Endothelial cell of umbilical vein (primary cell): ENCODE data around the gene ADARB1. TPM values are rescaled to one million over a fixed set of nuclear protein-coding genes. Genes with fewer than 3 reads are reported as not detected.

Source experiments
- BruUV-seq: library from RNA; stranded (reverse); fragments of 400-500 nt; replicated peaks from 2 replicates; lab custom pipeline; 2021; lab: Mats Ljungman, UMichigan
- CTCF ChIA-PET: fragments of 300-600, 350-600 bp; sonication (Branson Sonifier 250); formaldehyde crosslinking; loops from one replicate; lab custom pipeline; 2021; ENCODE audit warnings: antibody characterized with exemption, inconsistent platforms; lab: Charles Lee
- POLR2A ChIA-PET: fragments of 300-600, 350-600 bp; sonication (Branson Sonifier 250); formaldehyde crosslinking; loops from one replicate; lab custom pipeline; 2021; ENCODE audit warnings: antibody characterized with exemption, inconsistent platforms; lab: Charles Lee
- DNase-seq: peaks from one replicate; pipeline ENCODE4 v3.0.0-alpha.2; 2011; ENCODE audit warnings: low read depth, low spot score
- FAIRE-seq: peaks from 2 replicates; lab custom pipeline; 2011; peaks lifted over from hg19 to GRCh38; lab: Jason Lieb, UNC
- H2AFZ ChIP-seq: 2 replicates; pipeline ENCODE4 v1.6.0; 2012; ENCODE audit warnings: low read depth, low read length, control low read depth, inconsistent platforms
- H3K27ac ChIP-seq: 2 replicates; pipeline ENCODE4 v1.5.1; 2011; ENCODE audit warnings: low read depth, mild to moderate bottlenecking, control low read depth, low read length, moderate library complexity; ENCODE audit not compliant: insufficient read depth
- H3K27me3 ChIP-seq, 2 experiments: 2 replicates each; pipeline versions ENCODE4 v1.6.0 to v1.6.1; 2011; ENCODE audit warnings: low read length in 2 of 2, mixed read lengths in 1 of 2; ENCODE audit not compliant: control insufficient read depth in 2 of 2, insufficient read depth in 2 of 2
- H3K36me3 ChIP-seq, 2 experiments: 2 replicates in 1 of 2; 3 replicates in 1 of 2; pipeline ENCODE4 v1.5.1; 2011; ENCODE audit warnings: low read length in 2 of 2, mild to moderate bottlenecking in 1 of 2, moderate library complexity in 1 of 2; ENCODE audit not compliant: control insufficient read depth in 2 of 2, insufficient read depth in 2 of 2; ENCODE audit errors: extremely low read depth in 1 of 2
- H3K4me1 ChIP-seq: 3 replicates; pipeline ENCODE4 v1.5.1; 2011; ENCODE audit warnings: mild to moderate bottlenecking, low read length; ENCODE audit not compliant: control insufficient read depth, insufficient read depth; ENCODE audit errors: extremely low read depth
- H3K4me2 ChIP-seq: 2 replicates; pipeline ENCODE4 v1.6.1; 2011; ENCODE audit warnings: low read length, control low read depth, mixed read lengths; ENCODE audit not compliant: insufficient read depth
- H3K4me3 ChIP-seq, 3 experiments: fragments of 200-600 bp in 1 of 3; sonication (generic), shearing (Covaris generic) in 1 of 3; replicated peaks in 1 of 3; 2 replicates each; pipeline ENCODE4 v1.5.1; 2011 to 2016; ENCODE audit warnings: control low read depth in 3 of 3, low read length in 3 of 3, mild to moderate bottlenecking in 2 of 3, inconsistent platforms in 1 of 3, low read depth in 1 of 3, moderate library complexity in 1 of 3; ENCODE audit not compliant: insufficient read depth in 1 of 3
- H3K79me2 ChIP-seq: 2 replicates; pipeline ENCODE4 v1.6.0; 2012; ENCODE audit warnings: low read length, inconsistent platforms; ENCODE audit not compliant: control insufficient read depth, insufficient read depth
- H3K9ac ChIP-seq: replicated peaks from 2 replicates; pipeline ENCODE3; 2011; ENCODE audit warnings: low read length, control low read depth; ENCODE audit not compliant: insufficient read depth; ENCODE audit errors: extremely low read depth
- H3K9me1 ChIP-seq: replicated peaks from 3 replicates; pipeline ENCODE4 v1.6.0; 2011; ENCODE audit warnings: mild to moderate bottlenecking, low read length; ENCODE audit not compliant: control insufficient read depth, insufficient read depth; ENCODE audit errors: extremely low read depth
- H3K9me3 ChIP-seq: replicated peaks from 2 replicates; pipeline ENCODE4 v1.5.1; 2012; ENCODE audit warnings: low read length, inconsistent platforms; ENCODE audit not compliant: control insufficient read depth, insufficient read depth
- H4K20me1 ChIP-seq: replicated peaks from 2 replicates; pipeline ENCODE3; 2011; ENCODE audit warnings: mild to moderate bottlenecking, low read length; ENCODE audit not compliant: control insufficient read depth, insufficient read depth; ENCODE audit errors: extremely low read depth
- EZH2 ChIP-seq: IDR thresholded peaks from 2 replicates; pipeline ENCODE4 v1.6.1; 2012; ENCODE audit warnings: borderline replicate concordance, low read depth, mild to moderate bottlenecking, moderate library complexity, low read length, inconsistent platforms; ENCODE audit not compliant: severe bottlenecking
- FOS ChIP-seq: IDR thresholded peaks from 2 replicates; pipeline ENCODE4 v1.6.1; 2011; ENCODE audit warnings: mild to moderate bottlenecking, low read length, moderate library complexity, borderline replicate concordance; ENCODE audit not compliant: insufficient read depth
- GATA2 ChIP-seq: IDR thresholded peaks from 2 replicates; pipeline ENCODE4 v1.7.0; 2011; ENCODE audit warnings: low read depth, mild to moderate bottlenecking, moderate library complexity, mixed read lengths, low read length; ENCODE audit not compliant: insufficient read length, insufficient read depth
- JUN ChIP-seq: IDR thresholded peaks from 2 replicates; pipeline ENCODE4 v1.6.1; 2011; ENCODE audit warnings: borderline replicate concordance, low read depth; ENCODE audit not compliant: insufficient read length, insufficient read depth
- MYC ChIP-seq: IDR thresholded peaks from one replicate; pipeline ENCODE4 v1.6.1; 2011; ENCODE audit warnings: mild to moderate bottlenecking, low read depth, low read length
- POLR2A ChIP-seq: IDR thresholded peaks from 2 replicates; pipeline ENCODE4 v1.6.1; 2012; ENCODE audit warnings: low read depth, mild to moderate bottlenecking, control low read depth, low read length
- POLR2AphosphoS5 ChIP-seq: IDR thresholded peaks from 2 replicates; pipeline ENCODE4 v1.6.1; 2012; ENCODE audit warnings: low read depth, mild to moderate bottlenecking, control low read depth, low read length, moderate library complexity; ENCODE audit not compliant: insufficient read depth
- dilution Hi-C: fragments of 300-500 bp; cut with MboI; formaldehyde crosslinking; loops from one replicate; pipeline ENCODE4 v1.15.0; 2019; ENCODE audit warnings: low sequenced_read_pairs; ENCODE audit not compliant: extremely low pct_ligation_motif_present
- intact Hi-C: fragments of 100-400 bp; cut with micrococcal nuclease; formaldehyde crosslinking; loops from one replicate; pipeline ENCODE4 v1.10.0; 2022
- polyA plus RNA-seq, 4 experiments: library from polyadenylated mRNA; depleted of rRNA in 3 of 4; stranded (reverse) in 3 of 4; unstranded in 1 of 4; fragments of >200 nt; gene quantifications; 2 replicates each; pipeline versions ENCODE4 v1.2.1 to v1.2.3, GENCODE V29; 2011 to 2012; ENCODE audit warnings: missing spikeins in 1 of 4
- total RNA-seq: library from RNA; stranded (reverse); gene quantifications from 2 replicates; pipeline ENCODE4 v1.2.3, GENCODE V29; 2021
- TF ChIP-seq, protein P1 (sequence below), 2 donors: IDR thresholded peaks; 1 replicate in 1 of 2; 2 replicates in 1 of 2; pipeline ENCODE4 v1.5.1; 2011; ENCODE audit warnings: low read length in 2 of 2, mild to moderate bottlenecking in 2 of 2, moderate library complexity in 2 of 2, control low read depth in 1 of 2, inconsistent platforms in 1 of 2, low read depth in 1 of 2; ENCODE audit not compliant: insufficient read depth in 1 of 2; ENCODE audit errors: extremely low read depth in 1 of 2
- TF ChIP-seq, protein P2 (sequence below): IDR thresholded peaks from 2 replicates; pipeline ENCODE4 v1.6.1; 2011; ENCODE audit not compliant: insufficient read depth, insufficient read length

Gene ADARB1
- total and polyA plus RNA-seq, 2 donors (not counting 3 experiments of a cell fraction or from before 2014, with no cell fraction given): 32.5 to 54.3 TPM

DNA sequence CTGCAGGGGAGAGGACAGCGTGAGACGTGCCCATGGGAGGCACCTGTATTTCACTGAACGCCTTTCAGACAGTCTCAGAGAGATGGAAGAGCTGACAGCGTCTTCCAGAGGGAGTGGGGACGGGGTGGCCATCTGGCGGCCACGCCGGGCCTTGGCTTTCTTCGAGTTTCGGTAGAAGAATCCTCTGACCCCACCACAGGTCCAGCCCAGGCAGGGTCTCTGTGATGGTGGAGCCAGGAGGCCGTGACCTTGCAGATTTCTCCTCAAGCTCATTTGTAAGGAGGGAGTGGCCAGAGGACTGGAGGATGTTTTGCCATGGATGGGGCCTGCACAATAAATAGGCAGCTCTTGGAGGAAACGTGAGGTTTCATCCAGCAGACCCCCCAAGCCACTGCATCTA, 47.6 kb upstream of the ADARB1 start:
- POLR2A ChIA-PET: no interaction called here
- H3K79me2 ChIP-seq: no peaks in the 10 kb centered on the region
- H3K9me1 ChIP-seq: no peaks in the 10 kb centered on the region
- dilution Hi-C loops (no loop called here), intact Hi-C loops (no loop called here)
- H4K20me1 ChIP-seq: no peaks in the 10 kb centered on the region
- no peaks in the 10 kb centered on the region for H3K4me1 ChIP-seq
- no peak overlapping the region for H2AFZ ChIP-seq
- DNase-seq (no peak), FAIRE-seq (no peak)
- BruUV-seq: no TSS peak
- no peaks in the 10 kb centered on the region for H3K9me3 ChIP-seq
- CTCF ChIA-PET: interaction anchor here (0.9 to 1.9 kb wide), 3 partner anchors 22 to 102 kb away, joined by 3 to 6 read pairs (median 4); no protein-coding TSS in a partner anchor
- no peak overlapping the region for H3K4me2 ChIP-seq
- H3K9ac ChIP-seq: no peak overlapping the region
- H3K27ac ChIP-seq: no peak overlapping the region
- H3K4me3 ChIP-seq: no peak overlapping the region
- TF ChIP-seq POLR2A (no peak), FOS (no peak), MYC (no peak), POLR2AphosphoS5 (no peak), EZH2 (no peak), JUN (no peak), GATA2 (no peak)
- TF ChIP-seq, protein P1, sequence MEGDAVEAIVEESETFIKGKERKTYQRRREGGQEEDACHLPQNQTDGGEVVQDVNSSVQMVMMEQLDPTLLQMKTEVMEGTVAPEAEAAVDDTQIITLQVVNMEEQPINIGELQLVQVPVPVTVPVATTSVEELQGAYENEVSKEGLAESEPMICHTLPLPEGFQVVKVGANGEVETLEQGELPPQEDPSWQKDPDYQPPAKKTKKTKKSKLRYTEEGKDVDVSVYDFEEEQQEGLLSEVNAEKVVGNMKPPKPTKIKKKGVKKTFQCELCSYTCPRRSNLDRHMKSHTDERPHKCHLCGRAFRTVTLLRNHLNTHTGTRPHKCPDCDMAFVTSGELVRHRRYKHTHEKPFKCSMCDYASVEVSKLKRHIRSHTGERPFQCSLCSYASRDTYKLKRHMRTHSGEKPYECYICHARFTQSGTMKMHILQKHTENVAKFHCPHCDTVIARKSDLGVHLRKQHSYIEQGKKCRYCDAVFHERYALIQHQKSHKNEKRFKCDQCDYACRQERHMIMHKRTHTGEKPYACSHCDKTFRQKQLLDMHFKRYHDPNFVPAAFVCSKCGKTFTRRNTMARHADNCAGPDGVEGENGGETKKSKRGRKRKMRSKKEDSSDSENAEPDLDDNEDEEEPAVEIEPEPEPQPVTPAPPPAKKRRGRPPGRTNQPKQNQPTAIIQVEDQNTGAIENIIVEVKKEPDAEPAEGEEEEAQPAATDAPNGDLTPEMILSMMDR (IDR thresholded peaks at IDR 0.05; ENCODE audit: extremely low read depth in 1 of 2, insufficient read depth in 1 of 2, low read depth in 1 of 2, low read length in 2 of 2): no peak
- TF ChIP-seq, protein P2, sequence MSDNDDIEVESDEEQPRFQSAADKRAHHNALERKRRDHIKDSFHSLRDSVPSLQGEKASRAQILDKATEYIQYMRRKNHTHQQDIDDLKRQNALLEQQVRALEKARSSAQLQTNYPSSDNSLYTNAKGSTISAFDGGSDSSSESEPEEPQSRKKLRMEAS: no peak
- H3K36me3 ChIP-seq: no peaks in the 10 kb centered on the region
- H3K27me3 ChIP-seq: no peaks in the 10 kb centered on the region
